ENCODE measurements around the gene CDKAL1.

GRCh38 chr6:20703049-20703448 is 168.8 kb downstream of the CDKAL1 start:
- TF ChIP-seq CTCF (IDR thresholded peaks at IDR 0.05), result no peak
- TF ChIP-seq POLR2A (IDR thresholded peaks at IDR 0.05), result no peak
- no peak for TF ChIP-seq EP300 (IDR thresholded peaks at IDR 0.05)

Measured in tibial nerve (tissue), 4 donors.